ENCODE results near the gene HM13.

- TF ChIP-seq CTCF (IDR thresholded peaks at IDR 0.05), result peak; percentile 90 to 100 (median 98)
- peak in 1 of 2 donors; percentile 82 for TF ChIP-seq POLR2A (IDR thresholded peaks at IDR 0.05)
Observed at GRCh38 chr20:31514154-31515071, at the start of gene HM13.
